Fibroblast of the conjunctiva (primary cell): Measurements from ENCODE around the gene DOK7.
"Not testable (repeated sequence)": the region's sequence is repeated elsewhere in the genome, so short reads cannot be mapped to it uniquely, and the experiment has no call there.

ENCODE experiments used
- DNase-seq: peaks from one replicate; pipeline ENCODE4 v3.0.0-alpha.2; 2010; ENCODE audit warnings: low read depth

The DOK7 gene

GRCh38 chr4:3502941-3503936 lies 40.1 kb downstream of the DOK7 start:
- DNase-seq = no peak

GRCh38 chr4:3505231-3505630 lies 42.1 kb downstream of the DOK7 start:
- DNase-seq = no peak

- no peak for DNase-seq
These were observed 45.4 kb downstream of the DOK7 start for GRCh38 chr4:3508542-3508941.

- DNase-seq = no peak
These were observed 47.4 kb downstream of the DOK7 start for GRCh38 chr4:3510481-3510880.

GRCh38 chr4:3511187-3511586 lies 48.1 kb downstream of the DOK7 start:
- no peak for DNase-seq

GRCh38 chr4:3511601-3512000 lies 48.5 kb downstream of the DOK7 start:
- DNase-seq = not testable (repeated sequence)

GRCh38 chr4:3512279-3512678 lies 49.2 kb downstream of the DOK7 start:
- no peak for DNase-seq

- DNase-seq = no peak
These were observed 49.6 kb downstream of the DOK7 start for GRCh38 chr4:3512719-3513118.

- DNase-seq = no peak
These were observed 50.7 kb downstream of the DOK7 start for GRCh38 chr4:3513807-3514206.

GRCh38 chr4:3514221-3514780 lies 51.2 kb downstream of the DOK7 start:
- no peak for DNase-seq

GRCh38 chr4:3514806-3515501 lies 51.8 kb downstream of the DOK7 start:
- no peak for DNase-seq

- no peak for DNase-seq
These were observed 52.5 kb downstream of the DOK7 start for GRCh38 chr4:3515646-3516045.

- no peak for DNase-seq
These were observed 53.1 kb downstream of the DOK7 start for GRCh38 chr4:3516061-3516835.

GRCh38 chr4:3516836-3517730 lies 54.0 kb downstream of the DOK7 start:
- no peak for DNase-seq

GRCh38 chr4:3517731-3518510 lies 54.8 kb downstream of the DOK7 start:
- DNase-seq = no peak

- DNase-seq = no peak
These were observed 55.4 kb downstream of the DOK7 start for GRCh38 chr4:3518511-3518880.

- no peak for DNase-seq
These were observed 55.8 kb downstream of the DOK7 start for GRCh38 chr4:3518941-3519340.

GRCh38 chr4:3519468-3520264 lies 56.6 kb downstream of the DOK7 start:
- no peak for DNase-seq

GRCh38 chr4:3520276-3520675 lies 57.2 kb downstream of the DOK7 start:
- no peak for DNase-seq
